Subcutaneous preadipocyte (primary cell): Measurements from ENCODE around the gene TRPM7. TPM values are rescaled to one million over a fixed set of nuclear protein-coding genes. Genes with fewer than 3 reads are reported as not detected.

ENCODE experiments used
- small RNA-seq: library from RNA; depleted of rRNA; stranded (forward); fragments of <200 nt; gene quantifications from one replicate; pipeline ENCODE3, GENCODE V24; 2012
- total RNA-seq: library from RNA; depleted of rRNA; stranded (reverse); fragments of >200 nt; gene quantifications from 2 replicates; pipeline ENCODE4 v1.2.3, GENCODE V29; 2012

The TRPM7 gene, protein sequence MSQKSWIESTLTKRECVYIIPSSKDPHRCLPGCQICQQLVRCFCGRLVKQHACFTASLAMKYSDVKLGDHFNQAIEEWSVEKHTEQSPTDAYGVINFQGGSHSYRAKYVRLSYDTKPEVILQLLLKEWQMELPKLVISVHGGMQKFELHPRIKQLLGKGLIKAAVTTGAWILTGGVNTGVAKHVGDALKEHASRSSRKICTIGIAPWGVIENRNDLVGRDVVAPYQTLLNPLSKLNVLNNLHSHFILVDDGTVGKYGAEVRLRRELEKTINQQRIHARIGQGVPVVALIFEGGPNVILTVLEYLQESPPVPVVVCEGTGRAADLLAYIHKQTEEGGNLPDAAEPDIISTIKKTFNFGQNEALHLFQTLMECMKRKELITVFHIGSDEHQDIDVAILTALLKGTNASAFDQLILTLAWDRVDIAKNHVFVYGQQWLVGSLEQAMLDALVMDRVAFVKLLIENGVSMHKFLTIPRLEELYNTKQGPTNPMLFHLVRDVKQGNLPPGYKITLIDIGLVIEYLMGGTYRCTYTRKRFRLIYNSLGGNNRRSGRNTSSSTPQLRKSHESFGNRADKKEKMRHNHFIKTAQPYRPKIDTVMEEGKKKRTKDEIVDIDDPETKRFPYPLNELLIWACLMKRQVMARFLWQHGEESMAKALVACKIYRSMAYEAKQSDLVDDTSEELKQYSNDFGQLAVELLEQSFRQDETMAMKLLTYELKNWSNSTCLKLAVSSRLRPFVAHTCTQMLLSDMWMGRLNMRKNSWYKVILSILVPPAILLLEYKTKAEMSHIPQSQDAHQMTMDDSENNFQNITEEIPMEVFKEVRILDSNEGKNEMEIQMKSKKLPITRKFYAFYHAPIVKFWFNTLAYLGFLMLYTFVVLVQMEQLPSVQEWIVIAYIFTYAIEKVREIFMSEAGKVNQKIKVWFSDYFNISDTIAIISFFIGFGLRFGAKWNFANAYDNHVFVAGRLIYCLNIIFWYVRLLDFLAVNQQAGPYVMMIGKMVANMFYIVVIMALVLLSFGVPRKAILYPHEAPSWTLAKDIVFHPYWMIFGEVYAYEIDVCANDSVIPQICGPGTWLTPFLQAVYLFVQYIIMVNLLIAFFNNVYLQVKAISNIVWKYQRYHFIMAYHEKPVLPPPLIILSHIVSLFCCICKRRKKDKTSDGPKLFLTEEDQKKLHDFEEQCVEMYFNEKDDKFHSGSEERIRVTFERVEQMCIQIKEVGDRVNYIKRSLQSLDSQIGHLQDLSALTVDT (N-terminal part only)
- 54.7 and 63.9 TPM in 2 replicates for total RNA-seq

DNA sequence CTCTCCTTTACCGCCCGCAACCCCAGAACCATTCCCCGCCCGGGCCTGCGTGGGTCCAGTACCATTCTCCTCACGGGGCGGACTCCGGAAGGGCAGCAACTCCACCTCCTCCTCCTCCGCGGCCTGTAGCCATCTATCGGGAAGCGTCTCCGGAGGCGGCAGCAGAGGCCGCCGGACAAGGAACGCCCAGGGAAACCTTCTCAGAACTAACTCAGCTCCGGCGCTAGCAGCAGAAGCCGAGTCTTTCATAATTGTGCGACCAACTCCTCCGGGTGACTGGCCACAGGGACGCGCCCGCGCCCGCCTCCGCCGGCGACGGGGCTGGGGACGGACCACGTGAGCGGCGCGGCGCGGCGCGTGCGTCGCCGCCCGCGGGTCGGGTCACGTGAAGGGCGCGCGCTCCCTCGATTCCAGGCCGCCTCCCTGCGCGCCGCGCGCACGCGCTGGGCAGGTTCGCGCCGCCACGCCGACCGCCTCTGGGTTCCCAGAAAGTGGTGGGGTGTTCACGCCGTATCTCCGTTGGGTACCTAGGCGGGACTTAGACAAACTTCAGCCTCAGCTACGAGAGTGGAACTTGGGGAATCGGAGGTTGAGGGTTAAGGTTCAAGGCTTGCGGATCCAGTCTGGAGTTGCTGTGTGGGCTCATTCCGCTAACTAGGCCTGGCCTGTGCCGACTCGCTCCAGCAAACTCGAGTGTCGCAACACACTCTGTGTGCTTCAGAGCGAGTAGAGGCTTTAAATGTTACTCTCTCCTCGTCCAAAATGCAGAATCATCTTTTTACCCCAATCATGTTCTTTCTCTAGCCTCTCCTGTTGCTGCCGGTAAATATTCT is at the start of gene TRPM7:
Gene TRPM7 (minus strand): TSS at position 329 of the 833 bp plus-strand sequence. CDS start 264 bp downstream, at position 65.

DNA sequence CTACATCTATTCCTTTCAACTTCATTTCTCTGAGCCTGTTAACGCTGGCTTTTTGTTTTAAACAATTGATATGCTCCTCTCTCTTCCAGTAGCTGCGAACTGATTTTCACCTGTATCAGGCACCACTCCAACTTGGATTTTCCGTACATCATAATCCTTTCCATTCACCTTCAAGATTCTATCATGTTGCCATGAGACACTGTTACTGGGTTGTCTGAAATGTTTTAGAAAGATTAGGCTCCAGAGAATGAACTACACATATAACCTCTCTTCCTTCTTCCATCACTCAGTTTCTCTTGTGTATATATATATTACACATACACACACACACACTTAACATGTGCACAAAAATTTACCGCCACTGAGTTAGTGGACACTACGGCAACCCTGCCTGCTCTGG is 140.0 kb downstream of the TRPM7 start, which contains the start of gene USP50:
Gene USP50 (minus strand): TSS at position 101 of the 400 bp plus-strand sequence. CDS start 141 bp downstream, outside the sequence.

Small RNAs within 50 kb of the gene (small RNA-seq; reads per million reads assigned to genes)
- not detected for gene RN7SL354P

Other genes starting within 250 kb of the TRPM7 start
- 0.39 TPM in 1 of 2 replicates, not detected in the other for gene USP50, start 140.1 kb downstream of the TRPM7 start, total RNA-seq
- 46.7 and 64.9 TPM in 2 replicates for gene SPPL2A, start 78.9 kb upstream of the TRPM7 start, total RNA-seq
- gene AP4E1, start 221.9 kb upstream of the TRPM7 start, total RNA-seq, result 10.3 and 14.9 TPM in 2 replicates